ENCODE measurements around the gene SLC39A2. TPM values are rescaled to one million over a fixed set of nuclear protein-coding genes. Genes with fewer than 3 reads are reported as not detected.
"Not testable (repeated sequence)": the region's sequence is repeated elsewhere in the genome, so short reads cannot be mapped to it uniquely, and the experiment has no call there.

The SLC39A2 gene
- total and polyA plus RNA-seq, 4 donors, result 0.05 to 0.08 TPM; not detected in 2

GRCh38 chr14:20982646-20983369 is 16.3 kb upstream of the SLC39A2 start:
- Histone ChIP-seq H3K27me3 (ENCODE audit: control insufficient read depth in 4 of 4, insufficient read depth in 4 of 4, low read length in 3 of 4) (peaks cover 0 to 3% (median 0%) of the 10 kb centered on the region in 4 donors), H3K4me3 (ENCODE audit: low read depth in 1 of 3, low read length in 3 of 3) (no peak overlapping the region), H3K27ac (ENCODE audit: low read depth in 1 of 2, low read length in 2 of 2) (no peak overlapping the region), H3K4me1 (ENCODE audit: control insufficient read depth in 4 of 4, insufficient read depth in 4 of 4, low read length in 3 of 4) (no peaks in the 10 kb centered on the region), H3K36me3 (ENCODE audit: control insufficient read depth in 4 of 4, insufficient read depth in 3 of 4, low read depth in 1 of 4, low read length in 3 of 4) (no peaks in the 10 kb centered on the region), H3K9ac (ENCODE audit: low read depth in 1 of 2, low read length in 2 of 2) (no peak overlapping the region), H3K9me3 (ENCODE audit: control insufficient read depth in 4 of 4, low read length in 3 of 4) (no peaks in the 10 kb centered on the region)
- 82% methylated on average over 2 of the region's 2 CpGs for WGBS
- DNase-seq (ENCODE audit: low spot score), result no peak
- TF ChIP-seq YY1 (IDR thresholded peaks at IDR 0.05) (no peak), NR2F2 (IDR thresholded peaks at IDR 0.05) (no peak)

GRCh38 chr14:20985650-20986049 is 13.4 kb upstream of the SLC39A2 start:
- H3K4me3 ChIP-seq (ENCODE audit: low read depth in 1 of 3, low read length in 3 of 3); H3K9me3 ChIP-seq (ENCODE audit: control insufficient read depth in 4 of 4, low read length in 3 of 4); DNase-seq (ENCODE audit: low spot score); H3K9ac ChIP-seq (ENCODE audit: low read depth in 1 of 2, low read length in 2 of 2); H3K27me3 ChIP-seq (ENCODE audit: control insufficient read depth in 4 of 4, insufficient read depth in 4 of 4, low read length in 3 of 4); H3K36me3 ChIP-seq (ENCODE audit: control insufficient read depth in 4 of 4, insufficient read depth in 3 of 4, low read depth in 1 of 4, low read length in 3 of 4); H3K27ac ChIP-seq (ENCODE audit: low read depth in 1 of 2, low read length in 2 of 2): not testable (repeated sequence)
- WGBS, result 93% methylated on average over 4 of the region's 4 CpGs
- peaks cover 0 to 12% (median 9%) of the 10 kb centered on the region in 4 donors for H3K4me1 ChIP-seq (ENCODE audit: control insufficient read depth in 4 of 4, insufficient read depth in 4 of 4, low read length in 3 of 4)

GRCh38 chr14:20986811-20987210 is 12.3 kb upstream of the SLC39A2 start:
- Histone ChIP-seq H3K27me3 (ENCODE audit: control insufficient read depth in 4 of 4, insufficient read depth in 4 of 4, low read length in 3 of 4) (peaks cover 0 to 3% (median 0%) of the 10 kb centered on the region in 4 donors), H3K9me3 (ENCODE audit: control insufficient read depth in 4 of 4, low read length in 3 of 4) (no peaks in the 10 kb centered on the region), H3K36me3 (ENCODE audit: control insufficient read depth in 4 of 4, insufficient read depth in 3 of 4, low read depth in 1 of 4, low read length in 3 of 4) (peaks cover 0 to 1% (median 0%) of the 10 kb centered on the region in 4 donors), H3K27ac (ENCODE audit: low read depth in 1 of 2, low read length in 2 of 2) (no peak overlapping the region), H3K4me3 (ENCODE audit: low read depth in 1 of 3, low read length in 3 of 3) (no peak overlapping the region), H3K9ac (ENCODE audit: low read depth in 1 of 2, low read length in 2 of 2) (no peak overlapping the region), H3K4me1 (ENCODE audit: control insufficient read depth in 4 of 4, insufficient read depth in 4 of 4, low read length in 3 of 4) (peaks cover 3 to 18% (median 16%) of the 10 kb centered on the region in 4 donors)
- DNase-seq (ENCODE audit: low spot score), result no peak
- TF ChIP-seq NR2F2 (IDR thresholded peaks at IDR 0.05) (no peak), JUND (IDR thresholded peaks at IDR 0.05) (no peak), FOXA2 (IDR thresholded peaks at IDR 0.05) (no peak), RAD21 (IDR thresholded peaks at IDR 0.05) (no peak), TAF1 (conservative IDR thresholded peaks at IDR 0.05) (no peak), HNF4G (IDR thresholded peaks at IDR 0.05) (no peak), REST (IDR thresholded peaks at IDR 0.05) (no peak), FOXA1 (IDR thresholded peaks at IDR 0.05) (no peak), YY1 (IDR thresholded peaks at IDR 0.05) (no peak), SP1 (IDR thresholded peaks at IDR 0.05) (no peak), GABPA (IDR thresholded peaks at IDR 0.05 in 1 of 2, conservative IDR thresholded peaks at IDR 0.05 in 1 of 2) (no peak), EGR1 (IDR thresholded peaks at IDR 0.05; ENCODE audit: low read depth in 2 of 2) (no peak), HNF4A (conservative IDR thresholded peaks at IDR 0.05) (no peak), RXRA (IDR thresholded peaks at IDR 0.05) (no peak)
- TF ChIP-seq, protein P1, sequence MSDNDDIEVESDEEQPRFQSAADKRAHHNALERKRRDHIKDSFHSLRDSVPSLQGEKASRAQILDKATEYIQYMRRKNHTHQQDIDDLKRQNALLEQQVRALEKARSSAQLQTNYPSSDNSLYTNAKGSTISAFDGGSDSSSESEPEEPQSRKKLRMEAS (IDR thresholded peaks at IDR 0.05), result no peak
- TF ChIP-seq, protein P2, sequence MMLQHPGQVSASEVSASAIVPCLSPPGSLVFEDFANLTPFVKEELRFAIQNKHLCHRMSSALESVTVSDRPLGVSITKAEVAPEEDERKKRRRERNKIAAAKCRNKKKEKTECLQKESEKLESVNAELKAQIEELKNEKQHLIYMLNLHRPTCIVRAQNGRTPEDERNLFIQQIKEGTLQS (IDR thresholded peaks at IDR 0.05), result no peak
- TF ChIP-seq, protein P3, sequence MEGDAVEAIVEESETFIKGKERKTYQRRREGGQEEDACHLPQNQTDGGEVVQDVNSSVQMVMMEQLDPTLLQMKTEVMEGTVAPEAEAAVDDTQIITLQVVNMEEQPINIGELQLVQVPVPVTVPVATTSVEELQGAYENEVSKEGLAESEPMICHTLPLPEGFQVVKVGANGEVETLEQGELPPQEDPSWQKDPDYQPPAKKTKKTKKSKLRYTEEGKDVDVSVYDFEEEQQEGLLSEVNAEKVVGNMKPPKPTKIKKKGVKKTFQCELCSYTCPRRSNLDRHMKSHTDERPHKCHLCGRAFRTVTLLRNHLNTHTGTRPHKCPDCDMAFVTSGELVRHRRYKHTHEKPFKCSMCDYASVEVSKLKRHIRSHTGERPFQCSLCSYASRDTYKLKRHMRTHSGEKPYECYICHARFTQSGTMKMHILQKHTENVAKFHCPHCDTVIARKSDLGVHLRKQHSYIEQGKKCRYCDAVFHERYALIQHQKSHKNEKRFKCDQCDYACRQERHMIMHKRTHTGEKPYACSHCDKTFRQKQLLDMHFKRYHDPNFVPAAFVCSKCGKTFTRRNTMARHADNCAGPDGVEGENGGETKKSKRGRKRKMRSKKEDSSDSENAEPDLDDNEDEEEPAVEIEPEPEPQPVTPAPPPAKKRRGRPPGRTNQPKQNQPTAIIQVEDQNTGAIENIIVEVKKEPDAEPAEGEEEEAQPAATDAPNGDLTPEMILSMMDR (IDR thresholded peaks at IDR 0.05; ENCODE audit: low read depth, low read length, missing input control), result no peak
- TF ChIP-seq, protein P4, sequence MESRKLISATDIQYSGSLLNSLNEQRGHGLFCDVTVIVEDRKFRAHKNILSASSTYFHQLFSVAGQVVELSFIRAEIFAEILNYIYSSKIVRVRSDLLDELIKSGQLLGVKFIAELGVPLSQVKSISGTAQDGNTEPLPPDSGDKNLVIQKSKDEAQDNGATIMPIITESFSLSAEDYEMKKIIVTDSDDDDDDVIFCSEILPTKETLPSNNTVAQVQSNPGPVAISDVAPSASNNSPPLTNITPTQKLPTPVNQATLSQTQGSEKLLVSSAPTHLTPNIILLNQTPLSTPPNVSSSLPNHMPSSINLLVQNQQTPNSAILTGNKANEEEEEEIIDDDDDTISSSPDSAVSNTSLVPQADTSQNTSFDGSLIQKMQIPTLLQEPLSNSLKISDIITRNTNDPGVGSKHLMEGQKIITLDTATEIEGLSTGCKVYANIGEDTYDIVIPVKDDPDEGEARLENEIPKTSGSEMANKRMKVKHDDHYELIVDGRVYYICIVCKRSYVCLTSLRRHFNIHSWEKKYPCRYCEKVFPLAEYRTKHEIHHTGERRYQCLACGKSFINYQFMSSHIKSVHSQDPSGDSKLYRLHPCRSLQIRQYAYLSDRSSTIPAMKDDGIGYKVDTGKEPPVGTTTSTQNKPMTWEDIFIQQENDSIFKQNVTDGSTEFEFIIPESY (IDR thresholded peaks at IDR 0.05), result no peak
- 74% methylated on average over 2 of the region's 2 CpGs for WGBS

Data from liver (tissue), 9 donors.